Activated CD4-positive, alpha-beta T cell treated with anti-CD3 and anti-CD28 coated beads, Interleukin-2, amount 50 U/mL, for 16 hours (primary cell): Measurements from ENCODE around the gene OST4.

Experiments
- DNase-seq: peaks from one replicate; pipeline ENCODE4 v3.0.0-alpha.2; 2020

The OST4 gene

DNA sequence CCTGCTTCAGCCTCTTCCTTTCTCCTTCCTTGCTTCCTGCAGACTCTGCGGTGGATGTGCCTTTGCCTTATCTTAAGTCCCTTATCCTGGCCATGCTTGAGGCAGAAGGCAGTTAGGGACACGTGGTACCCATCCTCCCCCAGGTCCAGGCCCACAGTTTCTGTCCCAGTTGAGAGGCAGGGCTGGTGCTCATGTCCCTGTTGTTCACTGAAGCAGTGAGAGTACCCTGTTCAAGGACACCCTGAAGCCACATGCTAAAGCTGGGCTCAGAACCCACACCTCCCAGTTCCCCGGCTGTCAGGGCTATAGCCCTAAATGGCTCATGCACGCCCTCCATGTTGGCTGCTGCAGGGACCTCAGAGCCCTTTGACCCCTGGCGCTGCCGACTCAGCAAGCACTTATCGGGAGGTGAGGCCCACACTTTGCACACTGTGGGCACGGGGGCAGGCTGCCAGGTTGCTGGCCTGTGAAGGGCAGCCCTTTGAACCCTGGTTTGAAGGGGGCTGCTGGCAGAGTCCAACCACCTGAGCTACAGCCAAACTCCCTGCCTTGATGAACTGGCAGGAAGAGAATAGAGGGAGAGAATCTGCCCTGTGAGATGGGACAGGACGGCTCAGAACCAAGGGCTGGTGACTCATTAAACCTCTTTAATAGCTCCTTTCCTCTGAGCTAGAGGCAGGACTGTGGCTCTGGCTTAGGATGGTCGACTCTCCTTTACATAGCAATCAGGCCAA lies 21.4 kb upstream of the OST4 start:
- DNase-seq: no peak

GRCh38 chr2:27091746-27092695 lies 20.6 kb upstream of the OST4 start:
- no peak for DNase-seq

DNA sequence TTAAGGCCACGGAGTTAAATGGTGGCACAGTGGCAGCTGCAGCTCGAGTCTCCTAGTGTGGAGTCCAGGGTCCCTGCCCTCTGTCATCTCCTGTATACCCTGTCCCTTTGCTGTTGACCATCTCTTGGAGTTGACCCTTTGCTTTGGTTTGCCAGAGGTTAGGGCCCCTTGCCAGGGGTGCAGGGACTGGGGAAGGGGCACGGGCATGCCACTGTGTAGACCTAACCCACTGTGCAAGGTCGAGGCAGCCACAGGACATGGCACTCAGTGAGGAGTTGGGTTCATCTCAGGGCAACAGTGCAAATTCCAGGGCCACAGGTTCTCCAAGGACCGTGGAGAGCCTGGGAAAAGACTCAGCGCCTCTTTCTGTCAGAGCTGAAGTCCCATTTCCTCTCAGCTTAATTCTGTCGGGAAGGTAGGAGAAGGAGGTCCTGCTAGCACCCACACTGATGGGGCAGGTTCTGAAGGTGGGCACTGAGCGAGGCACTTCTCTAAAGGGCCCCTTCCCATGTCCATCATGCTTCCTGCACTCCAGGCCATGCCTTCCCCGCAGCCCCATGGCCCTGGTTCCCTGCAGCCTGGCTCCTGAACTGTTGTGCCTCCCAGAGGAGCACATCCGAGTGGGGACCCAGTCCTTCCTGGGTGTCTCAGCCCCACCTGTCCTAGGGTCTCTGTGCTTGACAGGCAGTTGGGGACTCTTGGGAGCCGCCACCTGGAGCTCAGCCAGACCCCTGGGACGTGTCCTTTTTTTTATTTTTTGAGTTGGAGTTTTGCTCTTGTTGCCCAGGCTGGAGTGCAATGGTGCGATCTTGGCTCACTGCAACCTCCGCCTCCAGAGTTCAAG lies 17.9 kb upstream of the OST4 start:
- no peak for DNase-seq

GRCh38 chr2:27088634-27089033 lies 17.2 kb upstream of the OST4 start:
- no peak for DNase-seq

- no peak for DNase-seq
These were observed 16.5 kb upstream of the OST4 start for GRCh38 chr2:27087823-27088410.

- no peak for DNase-seq
These were observed 15.5 kb upstream of the OST4 start, which contains the start of gene KHK for GRCh38 chr2:27086724-27087593. Gene KHK (plus strand): TSS chr2:27086772. CDS start chr2:27087260, 488 bp downstream.

DNA sequence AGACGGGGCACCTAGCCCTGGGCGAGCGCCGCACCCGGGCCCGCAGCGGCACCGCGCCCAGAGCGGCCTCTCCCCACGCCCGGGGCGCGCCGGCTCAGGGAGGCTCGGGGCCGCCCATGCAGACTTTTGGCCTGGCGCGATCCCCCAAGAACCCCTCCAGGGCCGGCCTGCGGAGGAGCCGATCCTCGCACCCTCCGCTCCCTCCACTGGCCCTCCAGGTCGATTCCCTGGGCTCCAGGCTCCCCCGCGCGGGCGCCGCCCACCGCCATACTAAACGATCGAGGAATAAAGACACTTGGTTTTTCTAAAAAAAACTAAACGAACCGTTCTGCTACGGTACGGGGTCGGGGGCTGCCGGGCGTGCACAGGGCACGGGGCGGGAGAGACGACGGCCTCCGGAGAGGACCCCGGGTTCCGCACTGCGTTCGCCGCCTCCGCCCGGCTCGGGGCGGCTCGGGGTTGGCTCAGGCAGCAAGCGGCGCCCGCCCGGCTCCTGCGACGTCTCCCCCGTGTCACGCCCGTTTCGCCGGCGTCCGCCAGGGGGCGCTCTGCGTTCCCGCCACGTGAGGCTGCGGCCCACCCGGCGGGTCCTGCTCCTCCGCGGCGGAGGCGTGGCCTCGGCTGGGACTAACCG lies 14.8 kb upstream of the OST4 start:
- DNase-seq: peak; percentile 98

- peak; percentile 44 for DNase-seq
These were observed 14.2 kb upstream of the OST4 start for GRCh38 chr2:27085673-27086089.

GRCh38 chr2:27085062-27085672 lies 13.7 kb upstream of the OST4 start:
- DNase-seq: no peak

DNA sequence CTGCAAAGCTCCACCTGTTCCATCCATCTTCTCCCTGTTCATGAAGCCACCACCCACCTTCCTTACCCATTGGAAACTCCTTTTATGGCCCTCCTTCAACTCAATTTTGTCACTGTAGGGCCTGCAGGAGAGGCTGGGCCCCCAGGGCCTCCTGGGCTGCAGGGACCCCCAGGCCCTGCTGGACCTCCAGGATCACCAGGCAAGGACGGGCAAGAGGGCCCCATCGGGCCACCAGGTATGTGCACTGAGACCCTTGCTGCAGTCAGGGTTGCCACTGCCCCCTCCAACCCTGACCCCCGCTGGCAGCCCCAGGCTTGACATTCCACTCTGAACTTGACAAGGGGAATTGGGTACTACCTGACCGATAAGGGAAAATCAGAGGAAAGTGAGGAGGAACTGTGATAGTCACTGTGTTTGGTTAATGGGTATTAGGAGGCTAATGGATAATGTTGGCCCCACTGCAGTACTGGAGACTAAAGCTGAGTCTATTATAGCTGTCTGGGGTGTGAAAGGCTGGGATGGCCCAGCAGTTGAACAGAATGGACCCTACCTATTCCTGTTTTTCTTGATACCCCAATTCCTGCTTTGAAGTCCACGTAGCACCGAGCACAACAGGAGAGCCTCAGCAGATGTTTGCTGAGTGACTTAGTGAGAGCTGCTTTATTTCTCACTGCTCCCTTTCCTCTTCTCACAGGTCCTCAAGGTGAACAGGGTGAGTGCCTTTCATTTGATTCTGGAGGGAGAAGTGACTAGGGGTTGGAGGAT lies 13.0 kb upstream of the OST4 start:
- DNase-seq: no peak

DNA sequence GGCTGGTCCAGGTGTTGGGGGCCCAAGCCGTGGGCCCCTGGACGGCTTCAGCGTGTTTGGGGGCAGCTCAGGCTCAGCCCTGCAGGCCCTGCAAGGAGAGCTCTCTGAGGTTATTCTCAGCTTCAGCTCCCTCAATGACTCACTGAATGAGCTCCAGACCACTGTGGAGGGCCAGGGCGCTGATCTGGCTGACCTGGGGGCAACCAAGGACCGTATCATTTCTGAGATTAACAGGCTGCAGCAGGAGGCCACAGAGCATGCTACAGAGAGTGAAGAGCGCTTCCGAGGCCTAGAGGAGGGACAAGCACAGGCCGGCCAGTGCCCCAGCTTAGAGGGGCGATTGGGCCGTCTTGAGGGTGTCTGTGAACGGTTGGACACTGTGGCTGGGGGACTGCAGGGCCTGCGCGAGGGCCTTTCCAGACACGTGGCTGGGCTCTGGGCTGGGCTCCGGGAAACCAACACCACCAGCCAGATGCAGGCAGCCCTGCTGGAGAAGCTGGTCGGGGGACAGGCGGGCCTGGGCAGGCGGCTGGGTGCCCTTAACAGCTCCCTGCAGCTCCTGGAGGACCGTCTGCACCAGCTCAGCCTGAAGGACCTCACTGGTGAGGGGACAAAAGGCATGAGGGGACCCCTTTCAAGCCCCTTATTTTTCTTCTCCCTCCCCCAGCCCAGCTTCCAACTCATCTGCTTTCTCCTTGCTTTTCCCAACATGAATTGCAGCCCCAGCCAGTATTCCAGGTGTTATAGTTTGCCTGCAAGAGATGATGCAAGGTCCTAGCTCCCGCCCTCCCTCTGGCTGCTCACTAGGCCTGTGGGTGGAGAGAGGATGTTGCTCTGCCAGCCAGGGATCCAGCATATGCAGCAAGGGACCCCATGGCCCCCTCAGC lies 12.2 kb upstream of the OST4 start:
- no peak for DNase-seq

- no peak for DNase-seq
These were observed 11.4 kb upstream of the OST4 start for GRCh38 chr2:27082773-27083409.

DNA sequence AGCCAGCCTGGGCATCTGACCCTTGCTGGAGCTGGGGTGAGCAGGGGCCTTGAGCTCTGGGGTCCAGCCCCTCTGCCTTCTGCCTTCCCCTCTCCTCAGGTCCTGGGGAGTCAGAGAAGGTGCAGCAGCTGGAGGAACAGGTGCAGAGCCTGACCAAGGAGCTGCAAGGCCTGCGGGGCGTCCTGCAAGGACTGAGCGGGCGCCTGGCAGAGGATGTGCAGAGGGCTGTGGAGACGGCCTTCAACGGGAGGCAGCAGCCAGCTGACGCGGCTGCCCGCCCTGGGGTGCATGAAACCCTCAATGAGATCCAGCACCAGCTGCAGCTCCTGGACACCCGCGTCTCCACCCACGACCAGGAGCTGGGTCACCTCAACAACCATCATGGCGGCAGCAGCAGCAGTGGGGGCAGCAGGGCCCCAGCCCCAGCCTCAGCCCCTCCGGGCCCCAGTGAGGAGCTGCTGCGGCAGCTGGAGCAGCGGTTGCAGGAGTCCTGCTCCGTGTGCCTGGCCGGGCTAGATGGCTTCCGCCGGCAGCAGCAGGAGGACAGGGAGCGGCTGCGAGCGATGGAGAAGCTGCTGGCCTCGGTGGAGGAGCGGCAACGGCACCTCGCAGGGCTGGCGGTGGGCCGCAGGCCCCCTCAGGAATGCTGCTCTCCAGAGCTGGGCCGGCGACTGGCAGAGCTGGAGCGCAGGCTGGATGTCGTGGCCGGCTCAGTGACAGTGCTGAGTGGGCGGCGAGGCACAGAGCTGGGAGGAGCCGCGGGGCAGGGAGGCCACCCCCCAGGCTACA lies 10.7 kb upstream of the OST4 start:
- DNase-seq: no peak

- DNase-seq: no peak
These were observed 9.1 kb upstream of the OST4 start for GRCh38 chr2:27080603-27080936.

DNA sequence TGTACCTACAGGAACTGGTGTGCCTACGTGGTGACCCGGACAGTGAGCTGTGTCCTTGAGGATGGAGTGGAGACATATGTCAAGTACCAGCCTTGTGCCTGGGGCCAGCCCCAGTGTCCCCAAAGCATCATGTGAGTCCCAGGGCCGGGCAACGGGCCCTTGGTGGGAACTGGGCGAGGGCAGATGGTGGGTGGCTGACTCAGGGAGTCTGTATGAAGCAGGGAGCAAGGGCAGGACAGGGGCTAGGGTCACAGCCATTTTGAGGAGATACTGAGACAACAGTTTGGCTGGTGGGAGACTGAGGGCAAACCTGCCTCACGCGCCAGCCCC lies 8.7 kb upstream of the OST4 start:
- no peak for DNase-seq

DNA sequence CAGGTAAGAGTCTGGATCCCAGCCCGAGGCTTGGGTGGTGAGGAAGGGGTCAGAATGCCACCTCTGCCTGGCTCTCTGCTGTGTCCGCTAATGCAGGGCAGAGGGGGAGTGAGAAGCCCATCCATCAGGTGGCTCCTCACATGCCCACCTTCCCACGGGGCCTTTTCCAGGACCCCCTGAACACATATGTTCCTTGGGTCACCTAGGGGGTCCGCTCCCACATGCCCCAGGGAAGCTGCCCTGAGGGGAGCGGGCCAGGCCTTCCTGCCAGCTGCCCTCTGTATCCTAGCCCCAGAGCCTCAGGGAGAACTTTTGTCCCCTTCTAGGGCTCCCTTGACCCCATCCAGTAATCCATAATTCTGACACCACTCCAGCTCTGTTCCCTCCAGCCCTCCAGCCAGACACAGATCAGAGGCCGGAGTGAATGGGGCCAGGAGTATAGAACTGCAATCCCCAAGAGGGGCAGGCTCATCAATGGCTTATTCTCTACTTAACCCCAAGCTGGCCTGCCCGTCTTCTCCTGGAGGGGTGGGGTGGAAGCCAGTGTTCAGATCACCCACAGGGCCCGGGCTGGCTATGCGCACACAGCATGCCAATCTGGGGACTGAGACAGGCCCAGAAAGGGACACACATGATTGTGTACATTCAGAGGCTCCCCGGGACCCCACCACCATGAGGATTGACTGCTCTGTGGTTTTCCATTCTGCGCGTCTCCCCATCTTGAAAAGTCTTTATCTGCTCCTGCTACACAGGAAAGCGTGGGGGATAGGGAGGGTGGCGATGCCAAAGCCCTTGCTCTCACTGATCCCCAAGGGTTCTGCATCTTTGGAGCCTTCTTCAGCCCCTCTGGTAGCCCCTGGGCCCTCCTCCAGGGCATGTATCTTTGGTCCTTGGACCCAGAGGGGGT lies 8.0 kb upstream of the OST4 start:
- no peak for DNase-seq
